ENCODE results near the gene TNNC2.
"Not testable (repeated sequence)": the region's sequence is repeated elsewhere in the genome, so short reads cannot be mapped to it uniquely, and the experiment has no call there.

TNNC2 gene

DNA sequence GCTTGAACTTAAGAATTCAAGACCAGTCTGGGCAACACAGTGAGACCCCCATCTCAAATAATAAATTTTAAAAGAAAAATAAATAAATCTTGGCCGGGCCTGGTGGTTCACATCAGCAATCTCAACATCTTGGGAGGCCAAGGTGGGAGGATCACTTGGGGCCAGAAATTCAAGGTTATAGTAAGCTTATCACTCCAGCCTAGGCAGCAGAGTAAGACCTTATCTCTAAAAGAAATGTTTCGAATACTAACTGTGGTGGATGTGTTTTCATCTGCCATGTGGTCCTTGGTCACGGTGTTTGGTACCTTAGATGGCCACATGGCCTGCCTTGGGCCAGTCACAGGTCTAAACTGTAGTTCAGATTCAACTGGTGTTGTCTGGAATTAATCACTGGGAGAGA is 8.9 kb downstream of the TNNC2 start:
- DNase-seq: no peak

GRCh38 chr20:45817376-45818194 is 9.5 kb downstream of the TNNC2 start:
- no peak for DNase-seq

DNA sequence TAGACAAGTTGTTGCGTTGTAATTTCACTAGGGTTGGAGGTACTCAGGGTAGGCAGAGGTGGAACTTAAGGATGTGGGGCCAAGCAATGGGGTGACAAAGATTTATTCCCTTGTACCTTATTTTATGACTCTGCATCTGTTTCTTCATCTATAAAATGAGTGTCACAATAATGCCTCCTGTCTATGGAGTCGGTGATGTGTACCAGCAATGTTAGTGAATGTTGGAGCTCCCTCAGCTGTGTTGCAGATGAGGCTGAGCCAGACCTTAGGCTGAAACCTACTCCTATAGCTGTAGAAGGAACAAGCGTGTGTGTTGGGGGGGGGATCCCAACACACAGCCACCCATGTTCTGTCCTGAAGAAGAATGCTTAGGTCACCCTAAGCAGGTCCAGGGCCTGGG is 10.2 kb downstream of the TNNC2 start:
- no peak for DNase-seq

DNA sequence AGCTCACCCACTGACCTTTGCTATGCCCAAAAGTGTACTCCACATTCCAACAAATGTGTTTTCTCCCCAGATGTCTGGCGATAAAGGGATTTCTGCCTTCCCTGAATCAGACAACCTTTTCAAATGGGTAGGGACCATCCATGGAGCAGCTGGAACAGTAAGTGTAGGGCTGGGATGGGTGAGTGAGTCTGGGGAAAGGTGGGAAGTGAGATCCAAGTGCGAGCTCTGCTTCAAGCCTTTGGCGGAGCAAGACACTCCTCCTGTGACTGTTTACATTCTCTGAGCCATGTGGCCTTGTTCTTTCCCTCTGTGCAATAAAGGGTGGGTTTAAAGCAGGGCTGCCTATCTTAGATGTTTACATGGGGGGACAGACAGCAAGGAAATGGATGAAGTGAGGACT is 12.8 kb downstream of the TNNC2 start:
- no peak for DNase-seq

GRCh38 chr20:45813489-45813888 is 13.6 kb downstream of the TNNC2 start:
- no peak for DNase-seq

GRCh38 chr20:45813006-45813340 is 14.1 kb downstream of the TNNC2 start:
- no peak for DNase-seq

GRCh38 chr20:45812157-45813005 is 14.7 kb downstream of the TNNC2 start, which contains the start of gene UBE2C:
Gene UBE2C (plus strand): TSS chr20:45812644. CDS start chr20:45812696, 52 bp downstream.
- DNase-seq: peak; percentile 91

- no peak for DNase-seq
These were observed 16.7 kb downstream of the TNNC2 start for GRCh38 chr20:45810191-45810970.

- DNase-seq: no peak
These were observed 25.3 kb downstream of the TNNC2 start for GRCh38 chr20:45801851-45802250.

GRCh38 chr20:45798935-45799642 is 28.0 kb downstream of the TNNC2 start:
- DNase-seq: peak; percentile 76

- DNase-seq: not testable (repeated sequence)
These were observed 29.2 kb downstream of the TNNC2 start for GRCh38 chr20:45797955-45798354.

GRCh38 chr20:45797510-45797909 is 29.6 kb downstream of the TNNC2 start:
- DNase-seq: not testable (repeated sequence)

DNA sequence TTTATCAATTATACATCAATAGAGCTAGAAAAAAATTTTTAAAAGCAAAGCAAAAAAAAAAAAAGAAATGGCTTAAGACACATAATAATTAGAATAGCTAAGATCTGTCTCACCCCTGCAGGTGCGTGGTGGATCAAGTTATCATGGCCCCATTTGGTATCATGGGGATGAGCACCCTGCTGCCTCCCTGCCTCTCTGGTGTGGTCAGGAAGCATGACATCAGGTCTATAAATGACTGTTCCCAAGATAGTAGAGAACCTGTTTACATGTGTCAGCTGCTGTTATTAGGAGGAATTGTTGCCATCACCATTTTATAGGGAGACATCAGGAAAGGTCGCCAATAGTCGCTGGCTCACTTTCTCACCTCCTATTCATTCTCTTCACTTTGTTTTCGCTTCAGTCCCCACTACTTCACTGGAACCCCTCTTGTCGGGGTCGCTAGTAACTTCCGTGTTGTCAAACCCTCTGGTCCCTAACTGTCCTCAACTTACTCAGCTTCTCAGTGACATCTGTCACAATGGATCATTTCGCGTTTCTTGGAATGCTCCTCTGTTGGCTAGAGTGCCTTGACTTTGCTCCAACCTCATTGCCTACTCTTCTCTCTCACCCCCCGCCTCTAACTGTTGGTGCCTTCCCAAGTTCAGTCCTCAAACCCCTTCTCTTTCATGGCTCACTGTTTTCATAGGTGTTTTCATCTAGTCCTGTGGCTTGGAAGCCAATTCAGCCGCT is 30.6 kb downstream of the TNNC2 start:
- no peak for DNase-seq

- DNase-seq: no peak
These were observed 34.6 kb downstream of the TNNC2 start for GRCh38 chr20:45792317-45793118.

GRCh38 chr20:45788351-45788750 is 38.8 kb downstream of the TNNC2 start:
- DNase-seq: no peak

DNA sequence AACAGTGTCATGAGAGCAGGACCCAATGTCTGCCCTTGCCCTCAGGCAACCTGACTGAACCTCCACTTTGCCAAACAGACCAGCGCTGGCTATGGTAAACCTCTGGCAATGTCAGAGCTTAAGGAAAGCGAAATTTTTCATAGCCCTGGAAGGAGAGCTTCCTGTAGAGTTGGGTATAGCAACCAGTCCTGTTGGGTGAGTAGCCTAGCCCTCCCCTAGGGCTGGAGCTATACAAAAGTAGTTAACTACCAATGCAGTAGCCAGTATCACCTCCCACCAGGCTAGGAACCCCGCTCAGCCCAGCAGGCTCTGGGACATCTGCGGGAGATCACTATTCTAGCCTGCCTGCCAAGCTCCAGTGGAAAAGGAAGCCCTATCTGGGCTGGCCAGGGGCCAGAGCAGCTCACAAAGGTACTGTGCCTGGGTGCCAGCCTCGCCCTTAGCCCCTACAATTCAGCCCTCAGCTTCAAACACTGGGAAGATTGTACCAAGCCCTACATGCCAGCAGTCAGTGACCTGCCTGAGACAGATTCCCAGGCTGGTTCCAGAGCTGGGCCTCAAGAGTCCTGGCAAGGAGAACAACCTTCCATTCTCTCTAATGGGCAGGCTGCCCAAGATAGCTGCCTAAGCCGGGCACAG is 43.3 kb downstream of the TNNC2 start:
- DNase-seq: no peak

DNA sequence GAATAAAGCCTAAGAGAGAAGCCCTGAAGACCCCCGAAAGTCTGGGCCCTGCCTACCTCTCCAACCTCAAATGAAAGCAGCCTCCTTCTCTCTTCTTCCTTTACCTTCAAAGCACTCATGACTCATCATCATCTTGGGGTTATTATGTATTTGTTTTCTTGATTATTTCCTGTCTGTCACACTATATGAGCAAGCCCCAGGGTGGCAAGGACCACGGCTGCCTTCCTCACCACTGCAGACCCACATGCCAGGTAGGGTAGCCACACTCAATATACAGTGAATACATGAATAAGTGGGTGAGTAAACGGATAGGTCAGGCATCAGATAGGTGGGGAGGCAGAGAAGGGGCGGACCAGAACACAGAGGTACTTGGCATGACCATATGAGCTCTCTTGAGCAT is 44.2 kb downstream of the TNNC2 start:
- peak; percentile 35 for DNase-seq

DNA sequence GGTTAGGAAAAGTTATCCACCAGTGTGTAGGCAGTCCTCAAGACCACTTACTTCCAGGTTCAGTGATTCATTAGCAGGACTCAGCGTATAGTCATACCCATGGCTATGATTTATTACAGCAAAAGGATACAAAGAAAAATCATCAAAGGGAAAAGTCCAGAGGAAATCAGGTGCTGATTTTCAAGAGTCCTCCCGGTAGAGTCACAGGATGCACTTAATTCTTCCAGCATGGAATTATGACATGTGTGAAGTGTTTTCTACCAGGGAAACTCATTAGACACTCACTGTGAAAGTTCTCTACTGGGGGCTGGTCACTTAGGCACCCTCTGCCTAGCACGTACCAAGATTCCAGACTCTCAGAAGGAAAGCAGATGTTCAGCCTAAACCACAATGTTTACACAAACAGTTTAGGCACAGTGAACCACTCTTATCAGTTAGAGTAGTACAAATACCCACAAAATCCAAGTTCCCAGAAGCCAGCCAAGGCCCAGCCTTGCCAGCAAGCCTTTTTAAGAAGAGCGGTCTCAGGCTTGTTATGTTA is 45.7 kb downstream of the TNNC2 start:
- DNase-seq: no peak

DNA sequence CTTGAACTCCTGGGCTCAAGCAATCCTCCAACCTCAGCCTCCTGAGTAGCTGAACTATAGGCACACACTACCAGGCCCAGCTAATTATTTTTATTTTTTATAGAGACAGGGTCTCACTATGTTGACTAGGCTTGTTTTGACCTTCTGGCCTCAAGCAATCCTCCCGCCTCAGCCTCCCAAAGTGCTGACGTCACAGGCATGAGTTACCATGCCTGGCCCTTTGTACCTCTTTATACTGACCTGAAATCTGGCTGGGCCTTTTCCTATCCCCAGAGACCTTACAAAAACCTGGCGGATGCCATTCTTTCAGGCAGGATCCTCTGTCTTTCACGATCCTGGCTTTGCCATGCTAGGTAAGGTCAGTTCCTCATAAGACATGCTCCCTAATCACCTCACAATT is 47.0 kb downstream of the TNNC2 start:
- DNase-seq: no peak

Data from CD4-positive, alpha-beta T cell treated with Interleukin-17A for 4 hours (primary cell).